ENCODE measurements around the gene AK8. TPM values are rescaled to one million over a fixed set of nuclear protein-coding genes. Genes with fewer than 3 reads are reported as not detected.

AK8 gene
- polyA plus RNA-seq, 1 of the 3 experiments (the other 2 are of a cell fraction), result 0.77 TPM

DNA sequence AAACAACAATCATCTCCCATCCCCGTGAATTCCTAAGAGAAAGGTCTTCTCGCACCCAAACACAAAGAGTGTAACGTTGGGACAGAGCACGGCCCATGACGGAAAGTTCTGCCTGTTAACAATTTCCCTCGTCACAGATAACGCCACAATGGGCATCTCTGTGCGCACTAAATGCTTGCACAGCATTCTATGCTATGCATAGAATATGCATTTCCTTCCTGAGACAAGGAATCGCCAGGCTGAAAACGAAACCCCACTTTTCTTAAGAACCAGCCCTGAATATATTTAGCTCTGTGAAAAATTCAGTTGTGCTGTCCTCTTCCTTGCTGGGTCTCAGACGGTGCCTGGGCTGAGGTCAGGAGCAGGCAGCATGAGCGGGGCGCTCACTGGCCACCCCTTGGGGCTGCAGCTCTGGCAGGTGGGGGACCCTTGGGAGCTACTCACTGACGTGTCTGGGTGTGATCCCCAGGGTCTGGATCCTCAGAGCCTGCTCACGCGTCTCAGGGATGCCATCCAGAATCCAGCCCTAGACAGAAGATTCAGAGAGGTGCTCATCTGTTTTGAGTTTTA lies 49.8 kb downstream of the AK8 start (continued):
- TF ChIP-seq, protein P1, sequence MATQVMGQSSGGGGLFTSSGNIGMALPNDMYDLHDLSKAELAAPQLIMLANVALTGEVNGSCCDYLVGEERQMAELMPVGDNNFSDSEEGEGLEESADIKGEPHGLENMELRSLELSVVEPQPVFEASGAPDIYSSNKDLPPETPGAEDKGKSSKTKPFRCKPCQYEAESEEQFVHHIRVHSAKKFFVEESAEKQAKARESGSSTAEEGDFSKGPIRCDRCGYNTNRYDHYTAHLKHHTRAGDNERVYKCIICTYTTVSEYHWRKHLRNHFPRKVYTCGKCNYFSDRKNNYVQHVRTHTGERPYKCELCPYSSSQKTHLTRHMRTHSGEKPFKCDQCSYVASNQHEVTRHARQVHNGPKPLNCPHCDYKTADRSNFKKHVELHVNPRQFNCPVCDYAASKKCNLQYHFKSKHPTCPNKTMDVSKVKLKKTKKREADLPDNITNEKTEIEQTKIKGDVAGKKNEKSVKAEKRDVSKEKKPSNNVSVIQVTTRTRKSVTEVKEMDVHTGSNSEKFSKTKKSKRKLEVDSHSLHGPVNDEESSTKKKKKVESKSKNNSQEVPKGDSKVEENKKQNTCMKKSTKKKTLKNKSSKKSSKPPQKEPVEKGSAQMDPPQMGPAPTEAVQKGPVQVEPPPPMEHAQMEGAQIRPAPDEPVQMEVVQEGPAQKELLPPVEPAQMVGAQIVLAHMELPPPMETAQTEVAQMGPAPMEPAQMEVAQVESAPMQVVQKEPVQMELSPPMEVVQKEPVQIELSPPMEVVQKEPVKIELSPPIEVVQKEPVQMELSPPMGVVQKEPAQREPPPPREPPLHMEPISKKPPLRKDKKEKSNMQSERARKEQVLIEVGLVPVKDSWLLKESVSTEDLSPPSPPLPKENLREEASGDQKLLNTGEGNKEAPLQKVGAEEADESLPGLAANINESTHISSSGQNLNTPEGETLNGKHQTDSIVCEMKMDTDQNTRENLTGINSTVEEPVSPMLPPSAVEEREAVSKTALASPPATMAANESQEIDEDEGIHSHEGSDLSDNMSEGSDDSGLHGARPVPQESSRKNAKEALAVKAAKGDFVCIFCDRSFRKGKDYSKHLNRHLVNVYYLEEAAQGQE (IDR thresholded peaks at IDR 0.05; ENCODE audit: low read depth, low read length), result no peak
- no peak for TF ChIP-seq POLR2AphosphoS5 (IDR thresholded peaks at IDR 0.05; ENCODE audit: low read depth, low read length)
- TF ChIP-seq, protein P2, sequence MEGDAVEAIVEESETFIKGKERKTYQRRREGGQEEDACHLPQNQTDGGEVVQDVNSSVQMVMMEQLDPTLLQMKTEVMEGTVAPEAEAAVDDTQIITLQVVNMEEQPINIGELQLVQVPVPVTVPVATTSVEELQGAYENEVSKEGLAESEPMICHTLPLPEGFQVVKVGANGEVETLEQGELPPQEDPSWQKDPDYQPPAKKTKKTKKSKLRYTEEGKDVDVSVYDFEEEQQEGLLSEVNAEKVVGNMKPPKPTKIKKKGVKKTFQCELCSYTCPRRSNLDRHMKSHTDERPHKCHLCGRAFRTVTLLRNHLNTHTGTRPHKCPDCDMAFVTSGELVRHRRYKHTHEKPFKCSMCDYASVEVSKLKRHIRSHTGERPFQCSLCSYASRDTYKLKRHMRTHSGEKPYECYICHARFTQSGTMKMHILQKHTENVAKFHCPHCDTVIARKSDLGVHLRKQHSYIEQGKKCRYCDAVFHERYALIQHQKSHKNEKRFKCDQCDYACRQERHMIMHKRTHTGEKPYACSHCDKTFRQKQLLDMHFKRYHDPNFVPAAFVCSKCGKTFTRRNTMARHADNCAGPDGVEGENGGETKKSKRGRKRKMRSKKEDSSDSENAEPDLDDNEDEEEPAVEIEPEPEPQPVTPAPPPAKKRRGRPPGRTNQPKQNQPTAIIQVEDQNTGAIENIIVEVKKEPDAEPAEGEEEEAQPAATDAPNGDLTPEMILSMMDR (IDR thresholded peaks at IDR 0.05), result no peak
- TF ChIP-seq GABPA (IDR thresholded peaks at IDR 0.05; ENCODE audit: low read depth), result no peak
- TF ChIP-seq RFX5 (IDR thresholded peaks at IDR 0.05; ENCODE audit: low read length), result no peak
- TF ChIP-seq, protein P3, sequence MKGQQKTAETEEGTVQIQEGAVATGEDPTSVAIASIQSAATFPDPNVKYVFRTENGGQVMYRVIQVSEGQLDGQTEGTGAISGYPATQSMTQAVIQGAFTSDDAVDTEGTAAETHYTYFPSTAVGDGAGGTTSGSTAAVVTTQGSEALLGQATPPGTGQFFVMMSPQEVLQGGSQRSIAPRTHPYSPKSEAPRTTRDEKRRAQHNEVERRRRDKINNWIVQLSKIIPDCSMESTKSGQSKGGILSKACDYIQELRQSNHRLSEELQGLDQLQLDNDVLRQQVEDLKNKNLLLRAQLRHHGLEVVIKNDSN (IDR thresholded peaks at IDR 0.05; ENCODE audit: borderline replicate concordance, low read depth), result no peak
- no peak for TF ChIP-seq SIN3A (IDR thresholded peaks at IDR 0.05; ENCODE audit: borderline replicate concordance, low read depth, low read length)

DNA sequence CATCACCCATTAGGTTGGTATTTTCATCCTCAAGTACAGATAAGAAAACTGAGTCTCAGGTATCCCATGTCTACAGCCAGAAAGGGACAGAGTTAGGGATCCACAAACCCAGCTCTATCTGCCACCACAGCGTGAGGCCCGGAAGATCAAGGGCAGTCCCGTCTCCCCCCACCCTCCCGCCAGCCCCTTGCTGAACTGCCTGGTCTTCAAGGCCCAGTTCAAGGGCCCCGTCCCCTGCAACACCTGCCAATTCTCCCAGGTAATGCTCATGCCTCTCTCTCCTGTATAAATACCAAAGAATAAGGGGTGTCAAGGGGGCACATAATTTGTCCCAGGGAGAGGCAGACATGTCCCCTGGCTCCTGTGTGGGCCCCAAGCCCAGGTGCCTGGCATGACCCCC lies 50.7 kb downstream of the AK8 start:
- Histone ChIP-seq H4K20me1 (ENCODE audit: insufficient read depth) (no peaks in the 10 kb centered on the region), H3K9me2 (no peaks in the 10 kb centered on the region), H3K27me3 (ENCODE audit: insufficient read depth) (no peaks in the 10 kb centered on the region), H3K27ac (ENCODE audit: low read depth in 2 of 2, low read length in 1 of 2) (no peak overlapping the region), H3F3A (replicated peaks; ENCODE audit: insufficient read depth) (no peaks in the 10 kb centered on the region), H3K9me3 (no peaks in the 10 kb centered on the region), H3K9ac (no peak overlapping the region), H3K4me2 (no peak overlapping the region), H3K36me3 (replicated peaks in 1 of 2; ENCODE audit: control insufficient read depth in 1 of 2, insufficient read depth in 2 of 2, low read length in 1 of 2) (no peaks in the 10 kb centered on the region), H3K4me1 (ENCODE audit: control insufficient read depth in 1 of 2, insufficient read depth in 2 of 2, low read depth in 1 of 2, low read length in 1 of 2) (peaks cover 0 to 2% of the 10 kb centered on the region in 2 experiments; a peak in 1 of 4 replicates), H3K79me2 (ENCODE audit: insufficient read depth) (no peaks in the 10 kb centered on the region), H2AFZ (ENCODE audit: low read depth) (no peak overlapping the region), H3K4me3 (ENCODE audit: low read depth in 2 of 2, low read length in 1 of 2) (no peak overlapping the region)
- DNase-seq, result no peak
- ChIA-PET CTCF (no interaction called here), POLR2A (no interaction called here)
- 100% methylated on average over 1 of the region's 5 CpGs for WGBS (ENCODE audit: low lambda C conversion rate)
- TF ChIP-seq FOXM1 (IDR thresholded peaks at IDR 0.05; ENCODE audit: low read depth) (no peak), YY1 (IDR thresholded peaks at IDR 0.05; ENCODE audit: low read depth) (no peak), MEF2A (IDR thresholded peaks at IDR 0.05; ENCODE audit: borderline replicate concordance, low read depth) (no peak), ELF1 (IDR thresholded peaks at IDR 0.05) (no peak), GATA2 (CRISPR knock-in tag; IDR thresholded peaks at IDR 0.05) (no peak), TAF1 (IDR thresholded peaks at IDR 0.05; ENCODE audit: borderline replicate concordance, low read depth, low read length) (no peak), RAD21 (IDR thresholded peaks at IDR 0.05; ENCODE audit: low read length) (no peak), RXRA (IDR thresholded peaks at IDR 0.05; ENCODE audit: borderline replicate concordance, low read depth) (no peak), MXI1 (IDR thresholded peaks at IDR 0.05; ENCODE audit: low read depth, low read length) (no peak), GABPA (IDR thresholded peaks at IDR 0.05; ENCODE audit: low read depth) (no peak), RFX5 (IDR thresholded peaks at IDR 0.05; ENCODE audit: low read length) (no peak), CHD2 (IDR thresholded peaks at IDR 0.05; ENCODE audit: low read length, partially characterized antibody) (no peak)
- TF ChIP-seq, protein P4, sequence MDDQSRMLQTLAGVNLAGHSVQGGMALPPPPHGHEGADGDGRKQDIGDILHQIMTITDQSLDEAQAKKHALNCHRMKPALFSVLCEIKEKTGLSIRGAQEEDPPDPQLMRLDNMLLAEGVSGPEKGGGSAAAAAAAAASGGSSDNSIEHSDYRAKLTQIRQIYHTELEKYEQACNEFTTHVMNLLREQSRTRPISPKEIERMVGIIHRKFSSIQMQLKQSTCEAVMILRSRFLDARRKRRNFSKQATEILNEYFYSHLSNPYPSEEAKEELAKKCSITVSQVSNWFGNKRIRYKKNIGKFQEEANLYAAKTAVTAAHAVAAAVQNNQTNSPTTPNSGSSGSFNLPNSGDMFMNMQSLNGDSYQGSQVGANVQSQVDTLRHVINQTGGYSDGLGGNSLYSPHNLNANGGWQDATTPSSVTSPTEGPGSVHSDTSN (IDR thresholded peaks at IDR 0.05), result no peak
- TF ChIP-seq, protein P5, sequence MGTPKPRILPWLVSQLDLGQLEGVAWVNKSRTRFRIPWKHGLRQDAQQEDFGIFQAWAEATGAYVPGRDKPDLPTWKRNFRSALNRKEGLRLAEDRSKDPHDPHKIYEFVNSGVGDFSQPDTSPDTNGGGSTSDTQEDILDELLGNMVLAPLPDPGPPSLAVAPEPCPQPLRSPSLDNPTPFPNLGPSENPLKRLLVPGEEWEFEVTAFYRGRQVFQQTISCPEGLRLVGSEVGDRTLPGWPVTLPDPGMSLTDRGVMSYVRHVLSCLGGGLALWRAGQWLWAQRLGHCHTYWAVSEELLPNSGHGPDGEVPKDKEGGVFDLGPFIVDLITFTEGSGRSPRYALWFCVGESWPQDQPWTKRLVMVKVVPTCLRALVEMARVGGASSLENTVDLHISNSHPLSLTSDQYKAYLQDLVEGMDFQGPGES (IDR thresholded peaks at IDR 0.05; ENCODE audit: low read depth, low read length), result no peak
- TF ChIP-seq, protein P1 (IDR thresholded peaks at IDR 0.05; ENCODE audit: low read depth, low read length), result no peak
